ENCODE results near the gene CCDC27. TPM values are rescaled to one million over a fixed set of nuclear protein-coding genes. Genes with fewer than 3 reads are reported as not detected.

CCDC27 gene
- polyA plus RNA-seq, 1 experiment: not detected

- TF ChIP-seq CTCF (IDR thresholded peaks at IDR 0.05; ENCODE audit: low read depth, low read length): no peak
- no peak overlapping the region for H3K27ac ChIP-seq (ENCODE audit: low read depth, low read length)
- no peaks in the 10 kb centered on the region; the same call in 1 of the 2 replicates for H3K9me3 ChIP-seq (ENCODE audit: control insufficient read depth, insufficient read depth, low read length)
- no peak overlapping the region for H3K4me3 ChIP-seq (ENCODE audit: low read depth, low read length)
- DNase-seq (ENCODE audit: low read depth, low spot score): no peak
- ChIA-PET POLR2A (no interaction called here), CTCF (no interaction called here)
- H3K27me3 ChIP-seq (ENCODE audit: control insufficient read depth, insufficient read depth, low read length): no peaks in the 10 kb centered on the region
These were observed 28.7 kb downstream of the CCDC27 start for GRCh38 chr1:3780901-3781300.

GRCh38 chr1:3783651-3784474 lies 31.6 kb downstream of the CCDC27 start:
- no peak overlapping the region for H3K4me3 ChIP-seq (ENCODE audit: low read depth, low read length)
- ChIA-PET POLR2A (no interaction called here), CTCF (no interaction called here)
- no peak overlapping the region for H3K27ac ChIP-seq (ENCODE audit: low read depth, low read length)
- no peaks in the 10 kb centered on the region for H3K27me3 ChIP-seq (ENCODE audit: control insufficient read depth, insufficient read depth, low read length)
- no peak for TF ChIP-seq CTCF (IDR thresholded peaks at IDR 0.05; ENCODE audit: low read depth, low read length)
- DNase-seq (ENCODE audit: low read depth, low spot score): no peak
- no peaks in the 10 kb centered on the region; the same call in 1 of the 2 replicates for H3K9me3 ChIP-seq (ENCODE audit: control insufficient read depth, insufficient read depth, low read length)

- no peaks in the 10 kb centered on the region for H3K27me3 ChIP-seq (ENCODE audit: control insufficient read depth, insufficient read depth, low read length)
- H3K9me3 ChIP-seq (ENCODE audit: control insufficient read depth, insufficient read depth, low read length): no peaks in the 10 kb centered on the region; the same call in 1 of the 2 replicates
- no peak overlapping the region for H3K4me3 ChIP-seq (ENCODE audit: low read depth, low read length)
- no peak for TF ChIP-seq CTCF (IDR thresholded peaks at IDR 0.05; ENCODE audit: low read depth, low read length)
- CTCF ChIA-PET: interaction anchor here (0.9 to 1.1 kb wide), 3 partner anchors 9 to 61 kb away, joined by 3 read pairs; no protein-coding TSS in a partner anchor
- POLR2A ChIA-PET: no interaction called here
- no peak for DNase-seq (ENCODE audit: low read depth, low spot score)
- no peak overlapping the region for H3K27ac ChIP-seq (ENCODE audit: low read depth, low read length)
These were observed 32.8 kb downstream of the CCDC27 start for GRCh38 chr1:3785045-3785444.

GRCh38 chr1:3785456-3786157 lies 33.4 kb downstream of the CCDC27 start:
- no peak overlapping the region for H3K4me3 ChIP-seq (ENCODE audit: low read depth, low read length)
- no peak for DNase-seq (ENCODE audit: low read depth, low spot score)
- peak; percentile 36 for TF ChIP-seq CTCF (IDR thresholded peaks at IDR 0.05; ENCODE audit: low read depth, low read length)
- H3K27me3 ChIP-seq (ENCODE audit: control insufficient read depth, insufficient read depth, low read length): no peaks in the 10 kb centered on the region
- no peak overlapping the region for H3K27ac ChIP-seq (ENCODE audit: low read depth, low read length)
- no peaks in the 10 kb centered on the region; the same call in 1 of the 2 replicates for H3K9me3 ChIP-seq (ENCODE audit: control insufficient read depth, insufficient read depth, low read length)
- POLR2A ChIA-PET: no interaction called here
- CTCF ChIA-PET: interaction anchor here (0.9 to 1.1 kb wide), 3 partner anchors 9 to 61 kb away, joined by 3 read pairs; no protein-coding TSS in a partner anchor
